ENCODE results near the gene TPTE2. TPM values are rescaled to one million over a fixed set of nuclear protein-coding genes. Genes with fewer than 3 reads are reported as not detected.

Gene TPTE2
- not detected in 2 replicates for total RNA-seq

DNA sequence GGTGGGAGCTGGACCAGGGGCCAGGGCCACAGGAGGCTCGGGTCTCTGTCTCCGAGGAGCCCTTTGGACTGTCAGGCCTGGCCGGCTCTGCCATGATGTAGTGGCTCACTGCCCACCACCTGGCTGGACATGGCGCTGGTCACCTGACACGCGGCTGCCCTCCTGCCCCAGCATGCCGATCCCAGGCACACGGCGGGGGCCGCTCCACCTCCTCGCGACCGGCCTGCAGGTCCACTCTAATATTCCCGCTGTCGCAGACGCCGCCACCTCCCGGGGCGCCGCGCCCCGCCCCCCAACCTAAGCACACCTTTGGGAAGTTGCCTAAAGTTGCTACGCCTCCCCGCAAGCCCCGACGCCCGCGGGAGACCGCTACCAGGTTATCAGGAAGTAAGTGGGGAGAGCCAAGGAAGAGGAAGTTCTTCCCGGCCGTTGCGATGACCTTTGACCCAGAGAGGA is at the start of gene TPTE2:
Gene TPTE2 (minus strand): TSS at position 406 of the 456 bp plus-strand sequence. CDS start 58,298 bp downstream, outside the sequence.

Other genes with a start within 250 kb of the TPTE2 start
- gene MPHOSPH8, start 72.1 kb upstream of the TPTE2 start, total RNA-seq, result 12.6 and 13.1 TPM in 2 replicates
- gene PSPC1, start 221.4 kb upstream of the TPTE2 start, total RNA-seq, result 52.7 and 58.3 TPM in 2 replicates